AG10803 (cell line): ENCODE results near the gene BNC2.
A peak's percentile ranks its signal among the peaks of the same experiment; 100 is the strongest.

Experiments
- DNase-seq: peaks from one replicate; pipeline ENCODE4 v3.0.0; 2010; ENCODE audit warnings: low read depth
- H3K4me3 ChIP-seq: 2 replicates; pipeline ENCODE4 v1.5.1; 2011; ENCODE audit warnings: mild to moderate bottlenecking, low read length, control low read depth
- TF ChIP-seq, protein P1 (sequence below): conservative IDR thresholded peaks from 2 replicates; pipeline ENCODE4 v1.5.1; 2011; ENCODE audit warnings: mild to moderate bottlenecking, low read length, control low read depth, inconsistent platforms

BNC2 gene

DNA sequence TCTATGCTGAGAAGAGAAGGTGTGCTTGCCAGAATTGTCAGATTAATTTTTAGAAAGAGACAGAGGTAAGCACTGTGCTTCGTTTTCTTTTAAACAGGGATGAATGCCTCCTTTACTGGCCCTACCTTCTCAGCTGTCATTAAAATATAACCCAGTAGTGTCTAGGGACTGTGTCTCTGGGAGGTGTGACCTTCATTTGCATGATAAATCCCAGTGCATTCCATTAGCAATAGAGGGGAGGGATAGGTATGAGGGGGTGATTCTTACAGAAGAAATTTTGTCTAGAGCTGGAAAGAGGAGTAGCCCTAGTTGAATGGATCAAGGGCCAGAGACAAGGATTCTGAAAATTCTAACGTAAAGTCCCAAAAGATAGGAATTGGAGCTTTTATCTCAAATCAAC lies 351.5 kb downstream of the BNC2 start:
- TF ChIP-seq, protein P1, sequence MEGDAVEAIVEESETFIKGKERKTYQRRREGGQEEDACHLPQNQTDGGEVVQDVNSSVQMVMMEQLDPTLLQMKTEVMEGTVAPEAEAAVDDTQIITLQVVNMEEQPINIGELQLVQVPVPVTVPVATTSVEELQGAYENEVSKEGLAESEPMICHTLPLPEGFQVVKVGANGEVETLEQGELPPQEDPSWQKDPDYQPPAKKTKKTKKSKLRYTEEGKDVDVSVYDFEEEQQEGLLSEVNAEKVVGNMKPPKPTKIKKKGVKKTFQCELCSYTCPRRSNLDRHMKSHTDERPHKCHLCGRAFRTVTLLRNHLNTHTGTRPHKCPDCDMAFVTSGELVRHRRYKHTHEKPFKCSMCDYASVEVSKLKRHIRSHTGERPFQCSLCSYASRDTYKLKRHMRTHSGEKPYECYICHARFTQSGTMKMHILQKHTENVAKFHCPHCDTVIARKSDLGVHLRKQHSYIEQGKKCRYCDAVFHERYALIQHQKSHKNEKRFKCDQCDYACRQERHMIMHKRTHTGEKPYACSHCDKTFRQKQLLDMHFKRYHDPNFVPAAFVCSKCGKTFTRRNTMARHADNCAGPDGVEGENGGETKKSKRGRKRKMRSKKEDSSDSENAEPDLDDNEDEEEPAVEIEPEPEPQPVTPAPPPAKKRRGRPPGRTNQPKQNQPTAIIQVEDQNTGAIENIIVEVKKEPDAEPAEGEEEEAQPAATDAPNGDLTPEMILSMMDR = no peak
- no peak for DNase-seq
- H3K4me3 ChIP-seq = no peak overlapping the region

DNA sequence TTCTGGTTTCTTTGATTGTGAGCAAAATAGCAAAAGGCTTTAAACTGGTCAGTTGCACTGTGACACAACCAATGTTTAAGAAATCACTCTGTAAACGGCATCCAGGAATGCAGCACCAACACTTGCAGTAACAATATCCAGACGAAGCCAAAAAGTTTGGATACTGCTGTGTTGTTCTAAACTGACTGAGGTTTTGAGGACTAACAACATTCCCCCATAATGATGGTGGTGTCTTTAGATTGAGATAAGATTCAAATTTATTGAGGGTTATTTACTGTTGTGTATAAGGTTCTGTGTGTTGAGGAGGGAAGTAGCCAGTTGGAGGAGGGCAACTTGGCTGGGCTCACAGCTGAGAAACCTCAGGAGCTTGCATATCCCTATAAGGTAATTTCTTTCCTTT lies 353.6 kb downstream of the BNC2 start:
- peak; percentile 59 for DNase-seq
- TF ChIP-seq, protein P1 = no peak
- H3K4me3 ChIP-seq = no peak overlapping the region

DNA sequence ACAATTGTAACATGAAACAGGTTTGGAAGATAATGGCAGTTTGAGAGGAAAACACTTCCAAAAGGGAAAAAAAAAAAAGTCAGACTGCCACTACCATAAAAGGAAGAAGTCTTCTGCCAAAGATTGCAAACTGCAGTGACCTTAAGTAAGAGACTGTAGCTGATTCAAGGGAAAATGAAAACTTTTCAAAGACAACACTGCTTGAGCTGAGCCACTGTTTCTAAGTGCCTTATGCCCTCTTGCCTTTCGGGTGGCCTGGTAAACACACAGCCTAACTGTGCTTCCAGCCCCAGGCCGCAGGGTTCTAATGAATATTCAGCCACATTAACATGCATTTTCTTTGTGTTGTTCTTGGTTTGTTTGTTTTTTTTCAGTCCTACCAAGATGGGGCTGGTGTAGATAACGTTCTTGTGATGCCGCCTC lies 354.6 kb downstream of the BNC2 start:
- peak; percentile 76 for DNase-seq
- H3K4me3 ChIP-seq = no peak overlapping the region
- TF ChIP-seq, protein P1 = no peak

DNA sequence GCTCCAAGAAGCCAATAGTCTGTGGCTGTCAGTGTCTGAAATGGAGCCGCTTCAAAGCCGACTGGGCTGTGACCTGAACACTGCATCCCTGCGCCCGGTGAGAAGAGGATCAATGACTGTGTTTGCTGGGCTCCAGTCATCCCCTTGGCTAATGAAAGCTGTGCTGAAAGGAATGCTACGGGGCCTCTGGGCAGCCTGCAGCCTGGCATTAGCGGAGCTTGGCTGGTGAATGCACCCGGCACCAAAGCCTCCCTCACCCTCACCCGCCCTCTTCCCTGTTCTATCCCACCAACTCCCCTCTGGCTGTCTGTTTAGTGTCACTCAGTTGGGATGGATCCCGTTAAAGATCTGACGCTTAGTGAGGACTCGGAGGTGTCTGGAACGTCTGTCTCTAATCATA lies 355.3 kb downstream of the BNC2 start:
- no peak for DNase-seq
- H3K4me3 ChIP-seq = no peak overlapping the region
- TF ChIP-seq, protein P1 = no peak

DNA sequence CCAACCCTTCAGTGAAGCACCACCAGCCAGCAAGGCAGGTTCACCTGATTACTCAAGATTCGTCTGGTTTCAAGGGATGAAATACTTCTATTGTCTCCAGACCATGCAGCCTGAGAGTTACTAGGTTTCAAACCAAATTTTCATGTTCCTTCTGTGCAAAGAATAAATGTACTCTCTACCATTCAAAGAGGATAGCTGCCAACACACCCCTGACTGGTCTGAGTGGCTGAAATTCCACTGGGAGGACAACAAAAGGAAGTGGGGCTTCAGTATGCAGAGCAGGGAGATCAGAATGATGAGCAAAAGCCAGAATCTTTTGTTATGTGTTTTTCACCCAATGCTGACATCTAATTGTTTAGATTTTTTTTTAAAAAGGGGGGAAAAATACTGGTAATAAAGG lies 356.3 kb downstream of the BNC2 start:
- no peak overlapping the region for H3K4me3 ChIP-seq

DNA sequence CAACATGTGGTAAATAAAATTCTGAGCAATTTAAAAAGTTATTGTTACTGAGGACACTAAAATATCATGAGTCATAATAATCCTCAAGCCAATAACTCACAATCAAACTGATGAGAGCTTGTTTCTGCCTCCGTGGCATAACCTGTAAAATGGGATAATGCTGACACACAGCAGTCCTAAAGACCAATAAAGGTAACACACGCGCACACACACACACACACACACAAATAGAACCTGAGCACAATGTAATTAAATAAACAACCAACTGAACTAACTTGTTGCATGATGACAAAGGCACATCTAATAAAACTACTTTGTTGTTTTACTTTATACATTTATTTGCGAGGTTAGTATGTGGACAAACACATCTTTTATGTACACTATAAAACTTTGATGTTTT lies 358.2 kb downstream of the BNC2 start:
- no peak for DNase-seq
- TF ChIP-seq, protein P1 = no peak
- no peak overlapping the region for H3K4me3 ChIP-seq

More for the DNA sequence above, 356.3 kb downstream of the BNC2 start:
- TF ChIP-seq, protein P1 = no peak
- DNase-seq = no peak

DNA sequence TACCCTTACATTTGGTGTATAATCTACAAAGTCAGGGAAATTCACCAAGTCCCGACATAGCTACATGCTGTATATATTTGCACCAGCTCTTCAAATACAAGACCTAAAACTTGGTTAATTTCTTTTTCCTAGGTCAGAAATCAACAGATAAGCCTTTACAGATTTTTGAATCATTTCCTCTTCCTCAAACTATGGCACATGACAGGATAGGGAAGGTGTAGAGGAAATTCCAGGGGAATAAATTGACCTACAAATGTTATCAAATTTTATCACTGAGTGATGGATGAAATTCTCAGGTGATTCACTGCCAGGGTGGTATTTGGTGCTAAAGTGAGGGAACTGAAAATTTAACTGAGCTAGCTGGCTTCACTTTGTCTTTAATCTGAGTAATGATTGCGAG lies 360.0 kb downstream of the BNC2 start:
- TF ChIP-seq, protein P1 = no peak
- H3K4me3 ChIP-seq = no peak overlapping the region
- DNase-seq = no peak
